OCI-LY1 (cell line): ENCODE results near the gene MRGPRX2.

Experiments
- CTCF ChIP-seq: fragments of 200-600 bp; sonication (generic), shearing (Covaris generic); IDR thresholded peaks from 2 replicates; pipeline ENCODE4 v1.5.1; 2017; ENCODE audit warnings: mild to moderate bottlenecking, antibody characterized with exemption, low read length, moderate library complexity, mixed read lengths
- EZH2 ChIP-seq: fragments of 200-600 bp; sonication (generic), shearing (Covaris generic); IDR thresholded peaks from 2 replicates; pipeline ENCODE4 v1.8.0; 2017; ENCODE audit warnings: borderline replicate concordance, mixed run types, mild to moderate bottlenecking, antibody characterized with exemption, low read length, moderate library complexity, mixed read lengths

GRCh38 chr11:19094859-19095258 lies 34.3 kb upstream of the MRGPRX2 start:
- TF ChIP-seq CTCF: no peak
- no peak for TF ChIP-seq EZH2
